ENCODE results near the gene ATG16L1. TPM values are rescaled to one million over a fixed set of nuclear protein-coding genes. Genes with fewer than 3 reads are reported as not detected.

Gene ATG16L1
- total and polyA plus RNA-seq, 8 donors: 7.6 to 71.9 (median 10.9) TPM

DNA sequence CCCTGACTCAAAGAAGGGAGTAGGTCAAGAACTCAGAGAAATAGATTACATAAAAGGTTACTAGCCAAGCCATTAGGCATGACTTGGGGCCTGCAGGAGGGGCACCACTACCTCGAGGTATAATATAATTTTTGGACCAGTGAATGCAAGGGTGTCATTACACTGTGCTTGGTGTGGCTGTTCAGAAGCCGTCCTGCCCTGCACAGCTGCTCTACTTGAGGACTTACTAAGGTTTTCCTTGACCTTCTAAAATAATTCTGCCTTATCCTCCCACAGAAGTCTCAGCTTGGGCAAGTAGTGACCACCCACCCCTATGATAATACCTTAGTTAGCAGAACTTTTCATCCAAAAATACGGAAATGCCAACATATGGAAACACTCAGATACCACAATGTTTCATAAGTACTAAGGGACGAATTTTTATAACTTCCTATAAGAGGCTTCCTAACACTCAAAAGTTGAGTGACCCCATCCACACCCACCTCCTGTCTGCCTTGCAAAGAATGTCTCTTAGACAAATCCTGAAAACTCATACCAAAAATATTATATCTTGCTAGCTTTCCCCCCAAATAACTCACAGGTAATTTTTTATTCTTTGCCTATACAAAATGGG, 17.7 kb upstream of the ATG16L1 start:
- no peaks in the 10 kb centered on the region for H3K9me3 ChIP-seq
- H3K27ac ChIP-seq: no peak overlapping the region
- 40 to 64% (median 63%) methylated on average over 4 of the region's 4 CpGs for WGBS, 5 donors
- H3K27me3 ChIP-seq: no peaks in the 10 kb centered on the region
- intact Hi-C loops (cut with DNase I; ENCODE audit: low total_unique reads): no loop called here
- H3K36me3 ChIP-seq: no peaks in the 10 kb centered on the region
- DNase-seq: no peak
- TF ChIP-seq POLR2AphosphoS5 (IDR thresholded peaks at IDR 0.05) (no peak), EP300 (IDR thresholded peaks at IDR 0.05) (no peak), POLR2A (IDR thresholded peaks at IDR 0.05) (no peak)
- TF ChIP-seq, protein P1, sequence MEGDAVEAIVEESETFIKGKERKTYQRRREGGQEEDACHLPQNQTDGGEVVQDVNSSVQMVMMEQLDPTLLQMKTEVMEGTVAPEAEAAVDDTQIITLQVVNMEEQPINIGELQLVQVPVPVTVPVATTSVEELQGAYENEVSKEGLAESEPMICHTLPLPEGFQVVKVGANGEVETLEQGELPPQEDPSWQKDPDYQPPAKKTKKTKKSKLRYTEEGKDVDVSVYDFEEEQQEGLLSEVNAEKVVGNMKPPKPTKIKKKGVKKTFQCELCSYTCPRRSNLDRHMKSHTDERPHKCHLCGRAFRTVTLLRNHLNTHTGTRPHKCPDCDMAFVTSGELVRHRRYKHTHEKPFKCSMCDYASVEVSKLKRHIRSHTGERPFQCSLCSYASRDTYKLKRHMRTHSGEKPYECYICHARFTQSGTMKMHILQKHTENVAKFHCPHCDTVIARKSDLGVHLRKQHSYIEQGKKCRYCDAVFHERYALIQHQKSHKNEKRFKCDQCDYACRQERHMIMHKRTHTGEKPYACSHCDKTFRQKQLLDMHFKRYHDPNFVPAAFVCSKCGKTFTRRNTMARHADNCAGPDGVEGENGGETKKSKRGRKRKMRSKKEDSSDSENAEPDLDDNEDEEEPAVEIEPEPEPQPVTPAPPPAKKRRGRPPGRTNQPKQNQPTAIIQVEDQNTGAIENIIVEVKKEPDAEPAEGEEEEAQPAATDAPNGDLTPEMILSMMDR (IDR thresholded peaks at IDR 0.05): no peak
- no peak overlapping the region for H3K4me3 ChIP-seq
- H3K4me1 ChIP-seq: no peaks in the 10 kb centered on the region

DNA sequence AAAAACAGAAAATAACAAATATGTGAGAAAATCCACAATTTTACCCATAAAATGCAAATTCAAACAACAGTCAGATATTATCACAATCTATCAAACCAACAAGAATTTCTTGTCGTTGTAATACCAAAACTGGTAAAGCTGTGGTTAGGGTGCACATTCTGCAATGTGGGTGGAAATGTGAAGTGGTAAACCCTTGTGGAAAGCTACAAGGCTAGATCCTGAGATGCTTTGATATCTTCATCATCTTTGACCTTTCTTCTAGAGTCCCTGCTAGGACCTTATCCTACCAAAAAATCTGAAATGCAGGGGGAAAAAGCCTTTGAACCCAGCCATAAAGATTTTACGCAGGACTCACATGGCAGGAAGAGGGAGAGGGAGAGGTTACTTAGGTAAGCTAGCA, 17.2 kb upstream of the ATG16L1 start:
- H3K36me3 ChIP-seq: no peaks in the 10 kb centered on the region
- H3K4me1 ChIP-seq: no peaks in the 10 kb centered on the region
- 69 to 80% (median 75%) methylated on average over 2 of the region's 2 CpGs for WGBS, 5 donors
- no peak overlapping the region for H3K27ac ChIP-seq
- TF ChIP-seq POLR2A (IDR thresholded peaks at IDR 0.05): no peak
- no peak for TF ChIP-seq POLR2AphosphoS5 (IDR thresholded peaks at IDR 0.05)
- H3K9me3 ChIP-seq: no peaks in the 10 kb centered on the region
- no peak overlapping the region for H3K4me3 ChIP-seq
- no peaks in the 10 kb centered on the region for H3K27me3 ChIP-seq
- intact Hi-C loops (cut with DNase I; ENCODE audit: low total_unique reads): no loop called here
- no peak for DNase-seq

DNA sequence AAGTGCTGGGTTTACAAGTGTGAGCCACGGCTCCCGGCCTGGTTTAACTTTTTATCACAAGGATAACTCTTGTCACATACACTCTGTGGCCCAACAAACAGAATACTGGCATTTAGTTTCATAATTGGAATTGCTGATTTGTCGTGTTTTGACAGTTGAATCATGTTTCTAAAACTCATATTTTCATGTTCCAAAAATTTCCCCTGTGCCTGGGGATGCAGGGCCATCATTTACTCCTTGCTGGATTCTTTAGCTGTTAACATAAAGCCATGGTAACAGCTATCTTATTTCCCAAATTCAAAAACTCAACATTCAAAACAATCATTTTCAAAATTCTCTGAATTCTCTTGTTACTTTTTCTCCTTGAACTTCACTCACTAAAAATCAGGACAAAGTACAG, 16.5 kb upstream of the ATG16L1 start:
- no peaks in the 10 kb centered on the region for H3K27me3 ChIP-seq
- DNase-seq: no peak
- no peak overlapping the region for H3K4me3 ChIP-seq
- H3K36me3 ChIP-seq: no peaks in the 10 kb centered on the region
- no peak overlapping the region for H3K27ac ChIP-seq
- no peaks in the 10 kb centered on the region for H3K4me1 ChIP-seq
- no peak for TF ChIP-seq EP300 (IDR thresholded peaks at IDR 0.05)
- no peak for TF ChIP-seq POLR2AphosphoS5 (IDR thresholded peaks at IDR 0.05)
- no peak for TF ChIP-seq POLR2A (IDR thresholded peaks at IDR 0.05)
- TF ChIP-seq, protein P1 (IDR thresholded peaks at IDR 0.05): no peak
- no peaks in the 10 kb centered on the region for H3K9me3 ChIP-seq
- WGBS, 5 donors: 75 to 86% (median 81%) methylated on average over 3 of the region's 3 CpGs
- intact Hi-C loops (cut with DNase I; ENCODE audit: low total_unique reads): no loop called here

DNA sequence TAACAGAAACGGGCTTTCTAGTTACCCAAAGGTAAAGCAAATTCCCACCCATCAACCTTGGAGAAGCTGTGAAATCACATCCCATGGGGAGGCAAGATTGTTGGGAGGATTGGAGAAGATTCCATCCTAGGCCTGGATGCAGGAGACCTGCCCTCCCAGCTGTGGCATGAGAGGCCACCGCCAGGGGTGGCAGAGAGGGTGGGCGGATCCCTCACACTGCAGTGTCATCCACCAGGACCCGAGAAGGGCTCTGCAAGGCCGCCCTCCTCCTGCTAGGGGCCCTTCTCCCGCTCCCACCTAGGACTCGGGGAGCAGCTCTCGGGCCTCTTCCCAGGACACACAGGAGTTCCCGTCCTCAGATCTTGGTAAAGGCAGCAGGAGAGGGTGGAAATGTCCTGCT, 15.5 kb upstream of the ATG16L1 start:
- 58 to 73% (median 67%) methylated on average over 8 to 9 of the region's 9 CpGs for WGBS, 5 donors

More for the DNA sequence above, 15.5 kb upstream of the ATG16L1 start:
- Histone ChIP-seq H3K36me3 (no peaks in the 10 kb centered on the region), H3K4me3 (no peak overlapping the region), H3K4me1 (peaks cover 0 to 6% (median 3%) of the 10 kb centered on the region in 4 donors), H3K9me3 (no peaks in the 10 kb centered on the region), H3K27ac (no peak overlapping the region), H3K27me3 (no peaks in the 10 kb centered on the region)
- TF ChIP-seq POLR2A (IDR thresholded peaks at IDR 0.05) (no peak), EP300 (IDR thresholded peaks at IDR 0.05) (no peak), POLR2AphosphoS5 (IDR thresholded peaks at IDR 0.05) (no peak)
- TF ChIP-seq, protein P1 (IDR thresholded peaks at IDR 0.05): no peak
- intact Hi-C loops (cut with DNase I; ENCODE audit: low total_unique reads): no loop called here
- DNase-seq: no peak
